ENCODE measurements around the gene DISP3.

Gene DISP3

GRCh38 chr1:11458811-11459275 is 20.1 kb upstream of the DISP3 start:
- DNase-seq: no peak

GRCh38 chr1:11461531-11462137 is 17.3 kb upstream of the DISP3 start:
- no peak for DNase-seq

- DNase-seq: no peak
Observed at GRCh38 chr1:11462224-11462923, 16.6 kb upstream of the DISP3 start.

- no peak for DNase-seq
Observed at GRCh38 chr1:11463177-11463576, 15.8 kb upstream of the DISP3 start.

GRCh38 chr1:11465307-11465706 is 13.6 kb upstream of the DISP3 start:
- DNase-seq: no peak

GRCh38 chr1:11466416-11466815 is 12.5 kb upstream of the DISP3 start:
- DNase-seq: no peak

- no peak for DNase-seq
Observed at GRCh38 chr1:11468878-11469277, 10.1 kb upstream of the DISP3 start.

- DNase-seq: no peak
Observed at GRCh38 chr1:11470912-11471311, 8.0 kb upstream of the DISP3 start.

GRCh38 chr1:11471473-11471872 is 7.5 kb upstream of the DISP3 start:
- no peak for DNase-seq

- DNase-seq: no peak
Observed at GRCh38 chr1:11472284-11472683, 6.7 kb upstream of the DISP3 start.

- no peak for DNase-seq
Observed at GRCh38 chr1:11472741-11473140, 6.2 kb upstream of the DISP3 start.

- no peak for DNase-seq
Observed at GRCh38 chr1:11473491-11474034, 5.4 kb upstream of the DISP3 start.

- DNase-seq: no peak
Observed at GRCh38 chr1:11474826-11475225, 4.1 kb upstream of the DISP3 start.

GRCh38 chr1:11475748-11476147 is 3.2 kb upstream of the DISP3 start:
- DNase-seq: no peak

GRCh38 chr1:11479375-11479979 is 522 bp downstream of the DISP3 start:
- no peak for DNase-seq

GRCh38 chr1:11481019-11481418 is 2.1 kb downstream of the DISP3 start:
- DNase-seq: no peak

GRCh38 chr1:11482198-11482597 is 3.2 kb downstream of the DISP3 start:
- no peak for DNase-seq

GRCh38 chr1:11482701-11483479 is 3.9 kb downstream of the DISP3 start:
- DNase-seq: no peak

- DNase-seq: no peak
Observed at GRCh38 chr1:11483581-11484320, 4.8 kb downstream of the DISP3 start.

GRCh38 chr1:11484321-11484655 is 5.3 kb downstream of the DISP3 start:
- no peak for DNase-seq

GRCh38 chr1:11485191-11485590 is 6.2 kb downstream of the DISP3 start:
- no peak for DNase-seq

- no peak for DNase-seq
Observed at GRCh38 chr1:11486231-11487009, 7.5 kb downstream of the DISP3 start.
